GM12891 (cell line): ENCODE data around the gene GORASP1.

Experiments used
- DNase-seq: peaks from one replicate; pipeline ENCODE4 v3.0.0; 2011; ENCODE audit warnings: low spot score; ENCODE audit not compliant: insufficient read length
- FAIRE-seq: peaks from 2 replicates; lab custom pipeline; 2011; peaks lifted over from hg19 to GRCh38; lab: Jason Lieb, UNC
- PAX5 ChIP-seq: IDR thresholded peaks from 2 replicates; pipeline ENCODE4 v1.6.1; 2011; ENCODE audit warnings: low read length, moderate library complexity, mild to moderate bottlenecking; ENCODE audit not compliant: insufficient read depth, severe bottlenecking
- POLR2A ChIP-seq: IDR thresholded peaks from 2 replicates; pipeline ENCODE4 v1.6.1; 2011; ENCODE audit warnings: low read depth, low read length, control low read depth
- POLR2AphosphoS5 ChIP-seq: IDR thresholded peaks from 2 replicates; pipeline ENCODE4 v1.6.1; 2011; ENCODE audit warnings: low read depth, low read length, control low read depth
- POU2F2 ChIP-seq: IDR thresholded peaks from 2 replicates; pipeline ENCODE4 v1.6.1; 2011; ENCODE audit warnings: low read depth, mild to moderate bottlenecking, control low read depth, low read length, moderate library complexity
- SPI1 ChIP-seq: IDR thresholded peaks from 2 replicates; pipeline ENCODE4 v1.6.1; 2011; ENCODE audit warnings: low read depth, low read length, control low read depth
- TAF1 ChIP-seq: IDR thresholded peaks from 2 replicates; pipeline ENCODE4 v1.6.1; 2011; ENCODE audit warnings: low read depth, low read length, control low read depth

Gene GORASP1

DNA sequence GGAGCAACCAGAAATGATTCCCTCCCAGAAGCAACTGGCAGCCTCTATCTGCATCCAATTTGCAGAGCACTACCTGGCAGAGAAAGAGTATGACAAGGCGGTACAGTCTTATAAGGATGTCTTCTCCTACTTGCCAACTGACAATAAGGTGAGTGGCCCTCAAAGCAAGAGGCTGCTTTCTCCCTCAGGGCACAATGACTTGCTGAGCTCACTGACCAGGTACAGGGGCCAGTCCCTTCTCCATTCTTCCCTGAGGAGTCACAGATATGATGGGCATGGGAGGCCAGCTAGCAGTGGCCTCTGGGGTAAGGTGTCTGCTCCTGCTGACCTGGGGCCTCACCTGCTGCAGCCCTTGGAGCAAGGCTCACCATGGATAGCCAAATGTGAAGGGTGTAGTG lies 25.7 kb upstream of the GORASP1 start:
- TF ChIP-seq SPI1 (no peak), PAX5 (no peak), TAF1 (no peak), POU2F2 (no peak), POLR2AphosphoS5 (no peak), POLR2A (no peak)
- no peak for FAIRE-seq
- DNase-seq: no peak

DNA sequence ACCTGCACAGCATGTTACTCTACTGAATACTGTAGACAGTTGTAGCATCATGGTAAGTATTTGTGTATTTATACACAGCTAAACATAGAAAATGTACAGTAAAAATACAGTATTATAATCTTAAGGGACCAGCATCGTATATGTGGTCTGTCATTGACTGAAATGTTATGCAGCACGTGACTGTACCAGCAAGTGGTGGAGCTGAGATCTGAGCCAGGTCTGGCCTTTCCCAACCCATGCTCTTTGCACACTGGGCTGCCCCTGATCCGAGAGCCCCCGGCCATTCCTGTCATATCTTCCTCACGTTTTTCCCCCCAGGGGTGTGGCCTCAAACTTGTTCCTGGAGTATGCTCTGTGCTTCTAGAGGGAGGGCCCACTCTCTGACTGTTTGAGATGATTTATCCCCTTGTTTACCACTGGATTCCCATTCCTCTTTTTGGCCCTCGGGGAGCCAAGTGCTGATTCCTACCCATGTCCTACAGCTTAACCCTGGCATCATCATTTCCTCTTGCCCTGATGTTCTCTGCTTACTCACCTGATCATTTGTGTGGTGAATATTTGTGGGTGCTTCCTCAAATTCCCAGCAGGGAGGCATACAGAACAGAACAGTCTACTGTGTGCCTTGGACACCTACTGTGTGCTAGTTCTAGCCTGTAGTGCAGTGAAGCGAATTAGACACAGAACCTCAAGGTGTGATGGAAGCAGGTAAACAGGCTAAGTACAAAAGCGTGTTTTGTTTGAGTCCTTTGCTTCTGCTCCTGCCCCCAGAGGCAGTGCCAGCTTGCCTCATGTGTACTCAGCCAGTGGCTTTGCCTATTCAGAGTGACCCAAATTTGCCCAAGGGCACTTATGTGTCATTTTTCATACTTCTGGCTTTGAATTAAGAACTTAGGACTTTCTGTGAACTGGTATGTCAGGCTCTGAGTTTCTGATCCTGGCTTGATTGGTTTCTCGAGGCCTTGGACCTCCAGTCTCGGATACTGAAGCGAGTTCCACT lies 25.0 kb upstream of the GORASP1 start:
- no peak for DNase-seq
- TF ChIP-seq POLR2AphosphoS5: no peak
- TF ChIP-seq SPI1: no peak
- no peak for TF ChIP-seq TAF1
- TF ChIP-seq POU2F2: no peak
- no peak for TF ChIP-seq PAX5
- TF ChIP-seq POLR2A: no peak
- FAIRE-seq: no peak

DNA sequence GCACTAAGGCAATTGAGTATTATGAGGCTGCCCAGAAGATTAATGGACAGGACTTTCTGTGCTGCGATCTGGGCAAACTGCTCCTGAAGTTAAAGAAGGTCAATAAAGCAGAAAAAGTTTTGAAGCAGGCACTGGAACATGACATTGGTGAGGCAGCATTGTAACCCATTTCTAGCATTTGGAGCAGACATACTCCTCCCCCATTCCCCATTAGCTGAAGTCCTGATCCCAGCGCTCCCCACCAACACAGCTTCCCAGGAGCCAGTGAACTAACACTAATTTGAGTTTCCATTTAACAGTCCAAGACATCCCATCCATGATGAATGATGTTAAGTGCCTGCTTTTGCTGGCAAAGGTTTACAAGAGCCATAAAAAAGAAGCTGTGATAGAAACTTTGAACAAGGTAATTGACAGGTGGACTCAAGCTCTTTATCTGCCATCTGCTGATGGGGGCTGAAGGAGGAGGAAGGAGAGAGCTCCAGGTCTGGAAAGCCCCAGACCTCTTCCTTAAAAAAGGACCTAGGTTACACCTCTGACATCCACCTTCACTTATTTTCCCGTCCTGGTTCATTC lies 23.4 kb upstream of the GORASP1 start:
- FAIRE-seq (no peak), DNase-seq (no peak)
- TF ChIP-seq POLR2A (no peak), TAF1 (no peak)

DNA sequence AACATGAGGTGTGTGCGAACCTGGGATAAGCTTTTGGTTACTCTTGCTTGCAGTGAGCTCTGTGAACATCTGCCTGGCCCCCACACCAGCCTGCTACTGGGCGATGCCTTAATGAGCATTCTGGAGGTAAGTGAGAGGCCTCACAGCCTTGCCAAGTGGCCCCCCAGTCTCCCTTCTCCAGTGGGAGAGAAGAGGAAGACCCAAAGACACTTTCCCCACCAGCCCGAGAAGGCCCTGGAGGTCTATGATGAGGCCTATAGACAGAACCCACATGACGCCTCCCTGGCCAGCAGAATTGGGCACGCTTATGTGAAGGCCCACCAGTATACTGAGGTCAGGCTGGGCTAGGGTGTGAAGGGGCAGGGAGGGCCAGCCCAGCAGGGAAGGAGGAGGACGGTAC lies 22.6 kb upstream of the GORASP1 start:
- TF ChIP-seq TAF1 (no peak), POLR2A (no peak), PAX5 (no peak)
- DNase-seq (no peak), FAIRE-seq (no peak)

DNA sequence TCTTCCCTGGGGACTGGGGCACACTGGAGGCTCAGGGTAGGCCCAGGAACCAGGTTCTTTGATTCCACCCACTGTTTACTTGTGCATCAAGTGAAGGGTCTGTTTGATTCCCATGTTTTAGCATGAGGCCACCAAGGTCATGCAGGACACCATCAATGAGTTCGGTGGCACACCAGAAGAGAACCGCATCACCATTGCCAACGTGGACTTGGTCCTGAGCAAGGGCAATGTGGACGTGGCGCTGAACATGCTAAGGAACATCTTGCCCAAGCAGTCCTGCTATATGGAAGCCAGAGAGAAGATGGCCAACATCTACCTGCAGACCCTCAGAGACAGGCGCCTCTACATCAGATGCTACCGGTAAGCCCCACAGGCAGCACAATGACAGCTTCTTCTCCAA lies 21.5 kb upstream of the GORASP1 start:
- TF ChIP-seq TAF1: no peak
- TF ChIP-seq POLR2AphosphoS5: no peak
- TF ChIP-seq SPI1: no peak
- TF ChIP-seq PAX5: no peak
- TF ChIP-seq POU2F2: no peak
- TF ChIP-seq POLR2A: no peak
- DNase-seq: no peak
- FAIRE-seq: no peak

DNA sequence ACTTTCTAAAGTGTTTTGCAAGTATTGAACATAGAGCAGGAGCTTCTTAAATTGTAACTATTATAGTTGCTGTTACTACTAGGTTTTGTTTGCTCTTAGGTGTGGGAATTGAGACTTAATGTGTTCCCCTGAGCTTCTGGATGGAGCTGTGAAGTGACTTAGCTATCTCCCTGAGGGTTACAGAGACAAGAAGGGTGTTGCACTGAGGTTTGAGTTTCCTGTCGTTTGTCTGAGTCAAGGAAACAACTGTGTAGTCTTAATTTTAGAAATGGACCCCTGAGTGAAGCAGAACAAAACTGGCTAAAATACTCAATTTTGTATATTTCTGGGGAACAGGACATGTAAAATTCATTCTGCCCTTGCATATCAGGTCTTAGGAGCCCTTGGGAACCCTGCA lies 20.5 kb upstream of the GORASP1 start:
- FAIRE-seq (no peak), DNase-seq (no peak)
- TF ChIP-seq POLR2AphosphoS5: no peak
- no peak for TF ChIP-seq TAF1
- TF ChIP-seq POU2F2: no peak
- TF ChIP-seq PAX5: no peak
- TF ChIP-seq POLR2A: no peak
- TF ChIP-seq SPI1: no peak

DNA sequence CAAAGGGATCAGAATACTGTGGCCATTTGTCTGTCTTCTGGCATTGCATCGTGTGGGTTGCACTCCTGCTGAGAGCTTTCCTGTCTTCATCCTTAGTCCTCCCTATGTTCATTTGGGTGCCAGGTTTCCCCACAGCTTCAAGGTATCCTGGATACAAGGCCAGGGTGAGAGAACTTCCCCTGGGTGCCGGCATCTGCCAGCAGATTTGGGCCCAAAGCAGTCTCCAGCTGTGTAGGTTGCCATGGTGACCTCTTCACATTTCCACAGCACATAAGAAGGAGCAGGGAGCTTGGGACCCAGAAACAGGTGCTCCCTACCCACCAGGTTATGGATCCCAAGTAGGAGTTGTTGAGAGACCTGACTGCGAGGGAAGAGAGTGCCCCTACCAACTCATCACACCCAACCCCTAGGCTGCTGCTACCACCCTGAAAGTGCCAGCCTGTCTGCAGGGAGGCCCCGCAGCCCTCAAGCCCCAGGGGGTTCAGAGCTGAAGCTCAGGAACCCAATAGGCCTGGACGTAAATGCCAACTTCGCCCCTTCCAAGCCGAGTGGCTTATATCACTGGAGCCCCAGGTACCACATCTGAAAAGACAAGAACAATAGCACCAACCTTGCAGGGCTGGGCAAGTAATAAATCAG lies 20.0 kb upstream of the GORASP1 start:
- TF ChIP-seq SPI1 (no peak), POU2F2 (no peak), POLR2A (no peak), PAX5 (no peak), POLR2AphosphoS5 (no peak), TAF1 (no peak)
- DNase-seq (no peak), FAIRE-seq (peak; percentile 23)

DNA sequence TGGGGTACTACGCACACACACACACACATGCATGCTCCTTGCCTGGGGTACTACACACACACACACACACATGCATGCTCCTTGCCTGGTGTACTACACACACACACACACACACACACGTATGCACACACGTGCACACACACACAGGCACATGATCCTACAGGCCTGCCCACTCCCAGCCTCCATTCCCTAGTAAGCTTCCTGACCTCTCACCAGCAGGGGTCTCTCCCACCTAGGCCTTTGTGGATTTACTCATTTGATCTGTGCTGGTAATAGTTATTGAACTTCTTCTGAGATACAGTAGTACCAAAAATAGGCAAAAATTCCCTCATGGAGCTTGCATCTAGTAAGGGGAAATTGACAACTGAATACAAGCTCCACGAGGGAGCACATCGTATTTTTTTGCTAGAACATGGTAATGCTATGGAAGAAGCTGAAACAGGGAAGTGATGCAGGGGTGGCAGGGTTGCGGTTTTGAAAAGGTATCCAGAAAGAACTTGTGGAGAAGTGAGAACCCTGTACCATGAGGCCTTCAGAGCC lies 19.2 kb upstream of the GORASP1 start:
- no peak for DNase-seq
- FAIRE-seq: peak; percentile 63
- TF ChIP-seq SPI1: peak; percentile 78
- no peak for TF ChIP-seq PAX5
- TF ChIP-seq TAF1: no peak
- TF ChIP-seq POLR2A: no peak

DNA sequence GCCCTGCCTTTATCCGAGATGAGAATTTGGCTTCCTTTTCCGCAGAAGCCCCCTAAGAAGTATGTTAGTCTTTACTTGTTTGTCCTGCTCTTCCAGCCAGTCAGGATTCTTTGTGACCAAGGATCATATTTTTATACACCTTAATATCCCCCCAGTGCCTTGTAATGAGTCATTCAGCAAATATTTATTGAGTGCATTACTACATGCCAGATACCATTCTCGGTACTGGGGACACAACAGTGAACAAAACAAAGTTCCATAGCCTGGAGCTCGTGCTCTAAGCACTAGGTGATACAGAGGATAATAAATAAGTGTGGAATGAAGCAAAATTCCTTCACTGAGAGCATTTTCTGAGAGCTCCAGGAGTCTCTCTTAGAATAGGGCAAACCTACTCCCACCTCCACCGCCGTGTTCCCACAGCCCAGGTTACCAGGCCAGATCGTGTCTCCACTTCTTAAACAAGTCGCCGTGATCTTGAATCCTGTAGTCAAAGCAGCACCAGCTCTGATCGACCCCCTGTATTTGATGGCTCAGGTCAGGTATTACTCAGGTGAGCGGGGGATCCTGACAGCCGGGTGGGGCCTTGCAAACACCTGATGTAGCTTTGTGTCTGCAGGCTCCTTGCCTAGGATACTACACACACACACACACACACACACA lies 18.5 kb upstream of the GORASP1 start:
- FAIRE-seq (no peak), DNase-seq (no peak)
- TF ChIP-seq SPI1: no peak
- no peak for TF ChIP-seq TAF1
- TF ChIP-seq PAX5: no peak
- no peak for TF ChIP-seq POLR2AphosphoS5
- no peak for TF ChIP-seq POU2F2
- no peak for TF ChIP-seq POLR2A
